Vagina (tissue), 2 donors: Measurements from ENCODE around the gene EDC4.

Source experiments
- CTCF ChIP-seq, 3 experiments: fragments of 450-650 bp in 2 of 3; fragments of 200-600 bp in 1 of 3; sonication (generic) in 1 of 3; IDR thresholded peaks; one replicate each; pipeline ENCODE4 v1.5.1; 2017 to 2019; ENCODE audit warnings: antibody characterized with exemption in 3 of 3, mild to moderate bottlenecking in 2 of 3, moderate library complexity in 2 of 3
- POLR2AphosphoS5 ChIP-seq, 2 donors: sonication (generic); formaldehyde crosslinking; IDR thresholded peaks; one replicate each; pipeline ENCODE4 v1.9.0; 2017; ENCODE audit warnings: antibody characterized with exemption in 2 of 2, mild to moderate bottlenecking in 2 of 2, low read depth in 1 of 2; ENCODE audit not compliant: insufficient read depth in 1 of 2

GRCh38 chr16:67901734-67902133, 28.9 kb downstream of the EDC4 start:
- TF ChIP-seq CTCF (IDR thresholded peaks at IDR 0.05) (no peak), POLR2AphosphoS5 (IDR thresholded peaks at IDR 0.05; ENCODE audit: insufficient read depth in 1 of 2, low read depth in 1 of 2) (no peak)
